Vagina (tissue), 2 donors: Measurements from ENCODE around the gene ZSWIM4.

Experiments used
- POLR2AphosphoS5 ChIP-seq, 2 donors: sonication (generic); formaldehyde crosslinking; IDR thresholded peaks; one replicate each; pipeline ENCODE4 v1.9.0; 2017; ENCODE audit warnings: antibody characterized with exemption in 2 of 2, mild to moderate bottlenecking in 2 of 2, low read depth in 1 of 2; ENCODE audit not compliant: insufficient read depth in 1 of 2
- TF ChIP-seq, protein P1 (sequence below), 3 experiments: fragments of 450-650 bp in 2 of 3; fragments of 200-600 bp in 1 of 3; sonication (generic) in 1 of 3; IDR thresholded peaks; one replicate each; pipeline ENCODE4 v1.5.1; 2017 to 2019; ENCODE audit warnings: antibody characterized with exemption in 3 of 3, mild to moderate bottlenecking in 2 of 3, moderate library complexity in 2 of 3

DNA sequence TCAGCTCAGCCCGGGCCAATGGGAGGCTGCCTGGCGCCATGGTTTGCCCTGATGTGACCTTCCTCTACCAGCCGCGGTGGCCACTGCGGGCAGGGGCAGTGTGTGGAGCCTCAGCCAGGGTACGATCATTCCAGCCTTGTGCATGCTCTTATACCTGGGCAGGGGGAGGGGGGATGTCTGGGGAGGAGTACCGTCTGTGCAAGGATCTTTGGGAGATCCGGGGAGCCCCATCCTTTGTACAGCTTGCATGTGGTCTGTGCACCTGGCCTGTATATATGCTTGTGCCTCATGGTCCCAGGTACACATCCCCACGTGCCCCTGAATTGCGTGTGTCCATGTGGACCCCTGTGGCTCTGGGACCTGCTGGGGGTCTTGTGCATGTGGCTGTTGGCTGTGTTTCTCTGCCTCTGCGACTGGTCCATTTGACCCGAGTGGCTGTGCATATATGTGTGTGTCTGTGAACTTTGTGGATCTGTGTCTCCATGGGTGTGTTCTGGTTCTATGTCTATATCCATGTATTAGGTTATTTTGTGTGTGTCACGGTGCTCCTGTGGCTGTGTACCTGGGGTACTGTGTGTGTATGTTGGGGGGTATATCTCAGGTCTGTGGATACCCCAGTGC lies 68.9 kb downstream of the ZSWIM4 start:
- TF ChIP-seq, protein P1, sequence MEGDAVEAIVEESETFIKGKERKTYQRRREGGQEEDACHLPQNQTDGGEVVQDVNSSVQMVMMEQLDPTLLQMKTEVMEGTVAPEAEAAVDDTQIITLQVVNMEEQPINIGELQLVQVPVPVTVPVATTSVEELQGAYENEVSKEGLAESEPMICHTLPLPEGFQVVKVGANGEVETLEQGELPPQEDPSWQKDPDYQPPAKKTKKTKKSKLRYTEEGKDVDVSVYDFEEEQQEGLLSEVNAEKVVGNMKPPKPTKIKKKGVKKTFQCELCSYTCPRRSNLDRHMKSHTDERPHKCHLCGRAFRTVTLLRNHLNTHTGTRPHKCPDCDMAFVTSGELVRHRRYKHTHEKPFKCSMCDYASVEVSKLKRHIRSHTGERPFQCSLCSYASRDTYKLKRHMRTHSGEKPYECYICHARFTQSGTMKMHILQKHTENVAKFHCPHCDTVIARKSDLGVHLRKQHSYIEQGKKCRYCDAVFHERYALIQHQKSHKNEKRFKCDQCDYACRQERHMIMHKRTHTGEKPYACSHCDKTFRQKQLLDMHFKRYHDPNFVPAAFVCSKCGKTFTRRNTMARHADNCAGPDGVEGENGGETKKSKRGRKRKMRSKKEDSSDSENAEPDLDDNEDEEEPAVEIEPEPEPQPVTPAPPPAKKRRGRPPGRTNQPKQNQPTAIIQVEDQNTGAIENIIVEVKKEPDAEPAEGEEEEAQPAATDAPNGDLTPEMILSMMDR (IDR thresholded peaks at IDR 0.05), result no peak
- no peak for TF ChIP-seq POLR2AphosphoS5 (IDR thresholded peaks at IDR 0.05; ENCODE audit: insufficient read depth in 1 of 2, low read depth in 1 of 2)
